ENCODE results near the gene FHL2. TPM values are rescaled to one million over a fixed set of nuclear protein-coding genes. Genes with fewer than 3 reads are reported as not detected.

The FHL2 gene
- total RNA-seq, 1 experiment from 2014 or later = 109 TPM

GRCh38 chr2:105383432-105384166 is 15.3 kb downstream of the FHL2 start:
- intact Hi-C loops (cut with micrococcal nuclease; ENCODE audit: unreplicated experiment) = no loop called here
- no peaks in the 10 kb centered on the region for H3K27me3 ChIP-seq (ENCODE audit: insufficient read depth, low read depth)
- H3K9me3 ChIP-seq (ENCODE audit: insufficient read depth, low read depth) = 0 out of 2 replicates have a peak, but pooled peaks cover 3% of the 10 kb centered on the region
- TSS peak; percentile 2 for BruUV-seq (replicated peaks)
- TF ChIP-seq EZH2 (IDR thresholded peaks at IDR 0.05; ENCODE audit: low read depth) (no peak), CTCF (conservative IDR thresholded peaks at IDR 0.05) (no peak)
- H4K20me1 ChIP-seq (ENCODE audit: insufficient read depth) = peaks cover 7% of the 10 kb centered on the region; the same call in 1 of the 2 replicates
- ChIA-PET POLR2A (ENCODE audit: unreplicated experiment) (interaction anchor here (0.5 kb wide), 1 partner anchor 39 kb away, joined by 3 read pairs; no protein-coding TSS in a partner anchor), CTCF (no interaction called here)
- no peak overlapping the region for H3K4me2 ChIP-seq
- H3K36me3 ChIP-seq (ENCODE audit: low read depth) = peaks cover 84% of the 10 kb centered on the region
- H3F3A ChIP-seq (ENCODE audit: insufficient read depth, low read depth) = peaks cover 94% of the 10 kb centered on the region
- no peak overlapping the region for H2AFZ ChIP-seq
- peaks cover 93% of the 10 kb centered on the region for H3K79me2 ChIP-seq (ENCODE audit: low read depth)
- no peaks in the 10 kb centered on the region for H3K9me2 ChIP-seq (ENCODE audit: insufficient read depth)
- no peak overlapping the region for H3K4me3 ChIP-seq
- DNase-seq = no peak
- peaks cover 73% of the 10 kb centered on the region for H3K4me1 ChIP-seq (replicated peaks; ENCODE audit: insufficient read depth)
- H3K27ac ChIP-seq = no peak overlapping the region

GRCh38 chr2:105382177-105382576 is 16.7 kb downstream of the FHL2 start:
- peaks cover 7% of the 10 kb centered on the region; the same call in 1 of the 2 replicates for H4K20me1 ChIP-seq (ENCODE audit: insufficient read depth)
- no peak for DNase-seq
- H3K4me3 ChIP-seq = no peak overlapping the region
- no peaks in the 10 kb centered on the region for H3K27me3 ChIP-seq (ENCODE audit: insufficient read depth, low read depth)
- ChIA-PET POLR2A (ENCODE audit: unreplicated experiment) (no interaction called here), CTCF (no interaction called here)
- no TSS peak for BruUV-seq (replicated peaks)
- intact Hi-C loops (cut with micrococcal nuclease; ENCODE audit: unreplicated experiment) = no loop called here
- H3K27ac ChIP-seq = no peak overlapping the region
- H3F3A ChIP-seq (ENCODE audit: insufficient read depth, low read depth) = peaks cover 86% of the 10 kb centered on the region
- TF ChIP-seq CTCF (conservative IDR thresholded peaks at IDR 0.05) (no peak), EZH2 (IDR thresholded peaks at IDR 0.05; ENCODE audit: low read depth) (no peak)
- H3K79me2 ChIP-seq (ENCODE audit: low read depth) = peaks cover 92% of the 10 kb centered on the region
- H3K9me2 ChIP-seq (ENCODE audit: insufficient read depth) = no peaks in the 10 kb centered on the region
- no peak overlapping the region for H2AFZ ChIP-seq
- H3K36me3 ChIP-seq (ENCODE audit: low read depth) = peaks cover 85% of the 10 kb centered on the region
- H3K9me3 ChIP-seq (ENCODE audit: insufficient read depth, low read depth) = 0 out of 2 replicates have a peak, but pooled peaks cover 3% of the 10 kb centered on the region
- peaks cover 59% of the 10 kb centered on the region for H3K4me1 ChIP-seq (replicated peaks; ENCODE audit: insufficient read depth)
- H3K4me2 ChIP-seq = no peak overlapping the region

- TF ChIP-seq CTCF (conservative IDR thresholded peaks at IDR 0.05) = no peak
- no peak for TF ChIP-seq EZH2 (IDR thresholded peaks at IDR 0.05; ENCODE audit: low read depth)
- ChIA-PET CTCF (no interaction called here), POLR2A (ENCODE audit: unreplicated experiment) (interaction anchor here (0.6 to 0.7 kb wide), 2 partner anchors 9 to 50 kb away, joined by 4 to 5 read pairs; no protein-coding TSS in a partner anchor)
- DNase-seq = no peak
- Histone ChIP-seq H3K4me1 (replicated peaks; ENCODE audit: insufficient read depth) (peaks cover 49% of the 10 kb centered on the region), H3K9me2 (ENCODE audit: insufficient read depth) (no peaks in the 10 kb centered on the region), H3K79me2 (ENCODE audit: low read depth) (peaks cover 92% of the 10 kb centered on the region), H3K4me3 (no peak overlapping the region), H3K27ac (peak overlapping the region; percentile 67), H3K4me2 (peak overlapping the region; percentile 29; the same call in 1 of the 2 replicates), H3K9me3 (ENCODE audit: insufficient read depth, low read depth) (0 out of 2 replicates have a peak, but pooled peaks cover 3% of the 10 kb centered on the region), H3F3A (ENCODE audit: insufficient read depth, low read depth) (peaks cover 84% of the 10 kb centered on the region), H3K36me3 (ENCODE audit: low read depth) (peaks cover 92% of the 10 kb centered on the region), H2AFZ (no peak overlapping the region), H4K20me1 (ENCODE audit: insufficient read depth) (0 out of 2 replicates have a peak, but pooled peaks cover 7% of the 10 kb centered on the region), H3K27me3 (ENCODE audit: insufficient read depth, low read depth) (no peaks in the 10 kb centered on the region)
- intact Hi-C loops (cut with micrococcal nuclease; ENCODE audit: unreplicated experiment) = loop anchor here (2.0 kb wide), 1 partner anchor 16 kb away; no protein-coding TSS in a partner anchor
- BruUV-seq (replicated peaks) = no TSS peak
These were observed 17.7 kb downstream of the FHL2 start for GRCh38 chr2:105381101-105381668.
